Karpas-422 (cell line): ENCODE data around the gene TTC23L. TPM values are rescaled to one million over a fixed set of nuclear protein-coding genes. Genes with fewer than 3 reads are reported as not detected.
A peak's percentile ranks its signal among the peaks of the same experiment; 100 is the strongest.

Experiments used
- DNase-seq: peaks from one replicate; pipeline ENCODE4 v3.0.0-alpha.2; 2015
- H2AFZ ChIP-seq: fragments of 200-600 bp; sonication (generic); 2 replicates; pipeline ENCODE4 v1.6.1; 2014; ENCODE audit warnings: antibody characterized with exemption, low read length, mixed read lengths
- H3K27ac ChIP-seq: fragments of 200-600 bp; sonication (generic); 2 replicates; pipeline ENCODE4 v1.5.1; 2014; ENCODE audit warnings: mild to moderate bottlenecking, low read length, moderate library complexity
- H3K27me3 ChIP-seq: fragments of 200-600 bp; sonication (generic); 2 replicates; pipeline ENCODE4 v1.6.1; 2014; ENCODE audit warnings: low read length, mixed read lengths
- H3K36me3 ChIP-seq: fragments of 200-600 bp; sonication (generic); 2 replicates; pipeline ENCODE4 v1.6.1; 2014; ENCODE audit warnings: low read length, mixed read lengths; ENCODE audit not compliant: insufficient read depth
- H3K4me1 ChIP-seq: fragments of 200-600 bp; sonication (generic); 2 replicates; pipeline ENCODE4 v1.6.1; 2014; ENCODE audit warnings: mild to moderate bottlenecking, low read length, mixed read lengths
- H3K4me2 ChIP-seq: fragments of 200-600 bp; sonication (generic); 2 replicates; pipeline ENCODE4 v1.6.1; 2014; ENCODE audit warnings: low read length, low read depth, mild to moderate bottlenecking; ENCODE audit not compliant: poor library complexity, severe bottlenecking
- H3K4me3 ChIP-seq: fragments of 200-600 bp; sonication (generic); 2 replicates; pipeline ENCODE4 v1.5.1; 2014; ENCODE audit warnings: mild to moderate bottlenecking, antibody characterized with exemption, low read length, mixed read lengths
- H3K79me2 ChIP-seq: fragments of 200-600 bp; sonication (generic); 2 replicates; pipeline ENCODE4 v1.6.1; 2014; ENCODE audit warnings: mild to moderate bottlenecking, low read length, mixed read lengths
- H3K9ac ChIP-seq: fragments of 200-600 bp; sonication (generic); 2 replicates; pipeline ENCODE4 v1.6.0; 2014; ENCODE audit warnings: low read length
- H3K9me2 ChIP-seq: fragments of 200-600 bp; sonication (generic), shearing (Covaris generic); replicated peaks from 2 replicates; pipeline ENCODE4 v1.6.0; 2014; ENCODE audit warnings: mild to moderate bottlenecking, low read length, moderate library complexity; ENCODE audit not compliant: insufficient read depth
- H3K9me3 ChIP-seq: fragments of 300-700, 200-600 bp; sonication (generic); 2 replicates; pipeline ENCODE4 v1.6.1; 2014; ENCODE audit warnings: low read length, mixed read lengths
- H4K20me1 ChIP-seq: fragments of 200-600 bp; sonication (generic); 2 replicates; pipeline ENCODE4 v1.6.1; 2014; ENCODE audit warnings: mild to moderate bottlenecking, antibody characterized with exemption, low read length, low read depth; ENCODE audit not compliant: insufficient read depth
- total RNA-seq: library from RNA; depleted of rRNA; stranded (reverse); fragments of >200 nt; shearing (Covaris generic); gene quantifications from 2 replicates; pipeline ENCODE4 v1.2.3, GENCODE V29; 2014; ENCODE audit warnings: low replicate concordance

The TTC23L gene
- total RNA-seq, 1 experiment from 2014 or later: not detected

GRCh38 chr5:34891981-34892380, 53.0 kb downstream of the TTC23L start:
- Histone ChIP-seq H3K9ac (no peak overlapping the region), H3K27me3 (no peaks in the 10 kb centered on the region), H3K4me3 (no peak overlapping the region), H3K4me2 (no peak overlapping the region), H3K79me2 (no peaks in the 10 kb centered on the region), H4K20me1 (no peaks in the 10 kb centered on the region), H3K9me3 (no peaks in the 10 kb centered on the region), H3K4me1 (no peaks in the 10 kb centered on the region), H3K9me2 (no peaks in the 10 kb centered on the region), H3K27ac (no peak overlapping the region), H3K36me3 (no peaks in the 10 kb centered on the region), H2AFZ (no peak overlapping the region)
- no peak for DNase-seq

DNA sequence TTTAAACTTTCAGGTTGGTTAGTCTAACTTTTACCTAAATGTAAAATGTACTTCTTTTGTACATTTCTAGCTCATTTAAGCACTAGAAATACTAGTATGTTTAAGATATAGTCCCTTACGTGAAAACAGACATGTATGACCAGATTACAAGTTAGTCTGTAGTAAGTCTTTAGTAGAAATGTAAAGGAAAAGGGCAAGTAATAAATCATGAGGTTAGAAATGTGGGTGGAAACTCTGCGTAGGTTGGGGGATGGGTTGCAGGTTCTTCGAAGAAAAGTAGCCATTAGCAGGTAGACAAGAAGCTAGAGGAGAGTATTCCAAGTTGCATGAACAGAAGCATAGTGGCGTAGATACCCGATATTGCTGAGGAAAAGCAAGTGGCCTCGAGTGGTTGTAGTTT, 53.5 kb downstream of the TTC23L start:
- Histone ChIP-seq H3K4me3 (no peak overlapping the region), H3K36me3 (no peaks in the 10 kb centered on the region), H4K20me1 (no peaks in the 10 kb centered on the region), H2AFZ (no peak overlapping the region), H3K79me2 (no peaks in the 10 kb centered on the region), H3K9me3 (no peaks in the 10 kb centered on the region), H3K4me2 (no peak overlapping the region), H3K27ac (no peak overlapping the region), H3K9ac (no peak overlapping the region), H3K9me2 (no peaks in the 10 kb centered on the region), H3K4me1 (no peaks in the 10 kb centered on the region), H3K27me3 (no peaks in the 10 kb centered on the region)
- no peak for DNase-seq

DNA sequence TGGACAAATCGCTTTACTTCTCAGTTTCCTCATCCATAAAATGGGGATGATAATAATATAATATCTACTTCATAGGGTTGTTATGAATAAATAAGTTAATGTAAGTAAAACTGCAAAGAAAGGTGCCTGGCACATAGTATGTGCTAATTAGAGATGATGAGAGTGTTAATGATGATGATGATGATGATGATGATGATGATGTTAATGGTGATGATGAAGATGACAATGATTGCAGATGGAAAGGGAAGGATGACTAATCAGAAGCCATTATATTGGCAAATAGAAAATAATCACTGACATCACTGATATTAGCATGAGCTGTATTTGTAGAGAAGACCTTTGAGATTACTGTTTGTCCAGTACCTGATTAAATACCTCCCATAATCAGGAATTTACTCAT, 55.8 kb downstream of the TTC23L start:
- Histone ChIP-seq H3K4me3 (no peak overlapping the region), H3K36me3 (no peaks in the 10 kb centered on the region), H4K20me1 (0 out of 2 replicates have a peak, but pooled peaks cover 3% of the 10 kb centered on the region), H3K4me2 (no peak overlapping the region), H3K9me2 (no peaks in the 10 kb centered on the region), H2AFZ (no peak overlapping the region), H3K79me2 (no peaks in the 10 kb centered on the region), H3K4me1 (no peaks in the 10 kb centered on the region), H3K9ac (no peak overlapping the region), H3K27ac (no peak overlapping the region), H3K27me3 (no peaks in the 10 kb centered on the region), H3K9me3 (no peaks in the 10 kb centered on the region)
- no peak for DNase-seq

GRCh38 chr5:34895641-34896419, 56.9 kb downstream of the TTC23L start:
- Histone ChIP-seq H2AFZ (no peak overlapping the region), H3K9ac (no peak overlapping the region), H3K4me2 (no peak overlapping the region), H3K4me3 (no peak overlapping the region), H3K36me3 (no peaks in the 10 kb centered on the region), H3K9me3 (no peaks in the 10 kb centered on the region), H4K20me1 (0 out of 2 replicates have a peak, but pooled peaks cover 3% of the 10 kb centered on the region), H3K9me2 (no peaks in the 10 kb centered on the region), H3K27ac (no peak overlapping the region), H3K79me2 (no peaks in the 10 kb centered on the region), H3K27me3 (no peaks in the 10 kb centered on the region), H3K4me1 (no peaks in the 10 kb centered on the region)
- DNase-seq: no peak

DNA sequence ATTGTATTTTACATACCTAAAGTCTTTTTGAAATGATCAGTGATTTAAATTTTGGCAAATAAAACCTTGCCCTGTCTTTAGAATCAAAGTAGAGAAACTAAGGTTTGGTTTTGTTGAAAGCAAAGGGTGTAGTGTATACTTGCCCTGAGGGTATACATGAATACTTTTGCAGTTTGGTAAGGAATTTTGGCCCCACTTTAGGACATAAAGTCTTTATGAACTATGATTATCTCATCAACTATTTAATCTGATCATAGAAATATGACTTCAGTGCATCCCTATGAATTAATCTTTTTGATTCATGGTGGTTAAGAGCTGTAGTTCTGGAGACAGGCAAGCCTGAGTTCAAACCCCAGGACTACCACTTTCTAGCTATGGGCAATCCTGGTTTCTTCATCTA, 58.7 kb downstream of the TTC23L start:
- Histone ChIP-seq H3K9ac (no peak overlapping the region), H2AFZ (no peak overlapping the region), H3K79me2 (no peaks in the 10 kb centered on the region), H3K4me1 (no peaks in the 10 kb centered on the region), H3K9me3 (no peaks in the 10 kb centered on the region), H3K36me3 (no peaks in the 10 kb centered on the region), H3K27ac (no peak overlapping the region), H3K9me2 (no peaks in the 10 kb centered on the region), H3K4me2 (no peak overlapping the region), H4K20me1 (0 out of 2 replicates have a peak, but pooled peaks cover 3% of the 10 kb centered on the region), H3K27me3 (no peaks in the 10 kb centered on the region), H3K4me3 (no peak overlapping the region)
- no peak for DNase-seq

DNA sequence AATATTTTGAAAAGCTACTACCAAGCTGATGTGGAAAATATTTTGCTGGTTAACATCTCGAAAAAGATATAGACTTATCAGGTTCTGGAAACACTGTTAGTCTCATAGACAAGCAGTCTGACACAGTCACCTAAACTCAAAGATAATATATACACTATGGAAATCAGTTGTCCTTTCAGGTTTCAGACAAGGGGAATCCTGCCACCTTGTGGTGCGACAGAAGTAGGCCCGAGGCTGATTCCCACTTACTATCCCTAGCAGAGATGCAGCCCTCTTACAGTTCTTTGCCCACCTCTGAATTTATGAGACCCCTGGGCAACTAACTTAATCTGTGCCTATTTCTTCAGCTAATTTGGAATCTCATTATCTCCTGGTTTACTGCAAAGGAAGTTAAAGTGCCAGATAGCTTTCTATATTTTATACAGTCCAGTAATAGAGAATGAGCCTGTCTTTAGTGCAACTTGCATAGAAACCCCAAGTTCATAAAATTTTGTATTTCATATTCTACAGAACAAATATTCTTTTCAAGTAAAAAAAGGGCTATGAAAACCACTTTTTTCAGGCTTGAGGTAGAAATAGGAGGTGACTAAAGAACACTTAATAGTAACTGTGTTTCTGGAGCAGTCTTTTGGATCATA, 59.4 kb downstream of the TTC23L start:
- H3K79me2 ChIP-seq: no peaks in the 10 kb centered on the region
- no peak overlapping the region for H3K4me2 ChIP-seq
- no peaks in the 10 kb centered on the region for H3K27me3 ChIP-seq
- 0 out of 2 replicates have a peak, but pooled peaks cover 3% of the 10 kb centered on the region for H4K20me1 ChIP-seq
- no peak overlapping the region for H2AFZ ChIP-seq
- peak; percentile 80 for DNase-seq
- no peaks in the 10 kb centered on the region for H3K4me1 ChIP-seq
- no peak overlapping the region for H3K9ac ChIP-seq
- H3K36me3 ChIP-seq: no peaks in the 10 kb centered on the region
- H3K9me3 ChIP-seq: no peaks in the 10 kb centered on the region
- H3K27ac ChIP-seq: no peak overlapping the region
- no peaks in the 10 kb centered on the region for H3K9me2 ChIP-seq
- no peak overlapping the region for H3K4me3 ChIP-seq

DNA sequence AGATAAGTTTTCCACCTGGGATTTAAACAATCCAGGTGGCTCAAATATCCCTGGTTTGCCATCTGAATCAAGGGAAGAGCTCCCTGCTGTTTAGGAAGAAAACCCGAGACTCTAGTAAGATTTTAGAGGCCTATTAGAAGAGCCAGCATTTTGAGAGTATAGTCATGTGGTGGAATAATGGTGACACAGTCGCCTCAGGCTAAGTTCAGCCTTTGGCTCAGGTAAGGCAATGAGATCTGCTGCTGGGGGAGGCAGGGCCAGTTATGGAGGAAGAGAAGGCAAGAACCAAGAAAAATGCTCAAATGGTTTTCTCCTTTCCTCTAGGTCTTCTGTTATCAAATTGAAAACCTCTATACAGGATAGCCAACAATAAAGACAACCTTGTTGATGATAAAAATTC, 60.1 kb downstream of the TTC23L start:
- Histone ChIP-seq H3K9me2 (no peaks in the 10 kb centered on the region), H2AFZ (no peak overlapping the region), H3K27ac (no peak overlapping the region), H3K4me2 (no peak overlapping the region), H3K27me3 (no peaks in the 10 kb centered on the region), H3K79me2 (no peaks in the 10 kb centered on the region), H3K4me1 (no peaks in the 10 kb centered on the region), H4K20me1 (0 out of 2 replicates have a peak, but pooled peaks cover 3% of the 10 kb centered on the region), H3K9ac (no peak overlapping the region), H3K4me3 (no peak overlapping the region), H3K36me3 (no peaks in the 10 kb centered on the region), H3K9me3 (no peaks in the 10 kb centered on the region)
- DNase-seq: no peak

DNA sequence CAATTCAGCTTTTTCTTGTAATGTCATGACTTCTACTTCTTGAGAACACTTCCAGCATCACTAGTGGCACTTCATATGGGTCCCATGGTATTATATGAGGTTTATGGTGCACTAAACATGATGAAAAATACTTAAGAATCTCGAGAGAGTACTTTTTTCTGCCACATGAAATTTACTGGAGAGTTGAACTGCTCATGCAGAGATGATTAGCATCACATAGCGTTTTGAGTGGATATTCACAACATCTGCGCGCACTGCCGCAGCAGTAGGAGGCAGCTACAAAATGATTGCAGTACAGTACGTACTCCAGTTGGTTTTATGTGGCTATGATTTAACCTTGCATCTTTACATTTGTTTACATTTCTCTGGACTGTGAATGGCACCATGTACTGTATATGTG, 61.7 kb downstream of the TTC23L start:
- H3K4me1 ChIP-seq: no peaks in the 10 kb centered on the region
- no peaks in the 10 kb centered on the region for H3K79me2 ChIP-seq
- no peaks in the 10 kb centered on the region for H3K27me3 ChIP-seq
- H3K9me3 ChIP-seq: no peaks in the 10 kb centered on the region
- H3K4me3 ChIP-seq: no peak overlapping the region
- H3K4me2 ChIP-seq: no peak overlapping the region
- H3K9me2 ChIP-seq: no peaks in the 10 kb centered on the region
- 0 out of 2 replicates have a peak, but pooled peaks cover 3% of the 10 kb centered on the region for H4K20me1 ChIP-seq
- no peak for DNase-seq
- H3K27ac ChIP-seq: no peak overlapping the region
- peaks cover 7% of the 10 kb centered on the region; the same call in 1 of the 2 replicates for H3K36me3 ChIP-seq
- no peak overlapping the region for H3K9ac ChIP-seq
- H2AFZ ChIP-seq: no peak overlapping the region
